ENCODE results near the gene RUBCN.
"Not testable (repeated sequence)": the region's sequence is repeated elsewhere in the genome, so short reads cannot be mapped to it uniquely, and the experiment has no call there.

RUBCN gene

GRCh38 chr3:197727878-197728277, 8.8 kb downstream of the RUBCN start:
- not testable (repeated sequence) for H3K27ac ChIP-seq (ENCODE audit: low read depth, low read length); H3K27me3 ChIP-seq (ENCODE audit: insufficient read depth, low read length, poor library complexity); H3K23ac ChIP-seq (ENCODE audit: low read length); H3K4me3 ChIP-seq (ENCODE audit: low read length); H3K56ac ChIP-seq (ENCODE audit: low read length); H3K18ac ChIP-seq (ENCODE audit: low read length); H3K79me1 ChIP-seq (ENCODE audit: low read length); H3K4me2 ChIP-seq (ENCODE audit: low read length); H2BK15ac ChIP-seq (replicated peaks; ENCODE audit: low read depth); H3K4me1 ChIP-seq (ENCODE audit: control insufficient read depth, low read depth, low read length); H2BK120ac ChIP-seq (ENCODE audit: low read depth, low read length); H3K79me2 ChIP-seq (ENCODE audit: control insufficient read depth, insufficient read depth, low read length); H3K9ac ChIP-seq (ENCODE audit: low read length); H2AK5ac ChIP-seq (ENCODE audit: low read length); H4K8ac ChIP-seq (ENCODE audit: low read depth, low read length); H2BK5ac ChIP-seq (ENCODE audit: low read length); DNase-seq; H3K36me3 ChIP-seq (ENCODE audit: control insufficient read depth, insufficient read depth, low read length); H4K5ac ChIP-seq (ENCODE audit: low read length); H3K4ac ChIP-seq (ENCODE audit: low read depth, low read length)
- no CpG with 5 or more reads among the region's 3 CpGs for WGBS (ENCODE audit: extremely low coverage, insufficient coverage, low lambda C conversion rate)

- Histone ChIP-seq H3K36me3 (ENCODE audit: control insufficient read depth, insufficient read depth, low read length) (no peaks in the 10 kb centered on the region), H3K23ac (ENCODE audit: low read length) (no peak overlapping the region), H3K9ac (ENCODE audit: low read length) (no peak overlapping the region), H3K79me2 (ENCODE audit: control insufficient read depth, insufficient read depth, low read length) (no peaks in the 10 kb centered on the region), H2BK15ac (replicated peaks; ENCODE audit: low read depth) (no peak overlapping the region), H3K27me3 (ENCODE audit: insufficient read depth, low read length, poor library complexity) (no peaks in the 10 kb centered on the region), H3K4me2 (ENCODE audit: low read length) (no peak overlapping the region), H3K27ac (ENCODE audit: low read depth, low read length) (no peak overlapping the region), H4K8ac (ENCODE audit: low read depth, low read length) (no peak overlapping the region), H2BK5ac (ENCODE audit: low read length) (no peak overlapping the region), H3K79me1 (ENCODE audit: low read length) (no peaks in the 10 kb centered on the region), H3K56ac (ENCODE audit: low read length) (no peak overlapping the region), H3K4ac (ENCODE audit: low read depth, low read length) (no peak overlapping the region), H4K5ac (ENCODE audit: low read length) (no peak overlapping the region), H2AK5ac (ENCODE audit: low read length) (no peak overlapping the region), H3K4me3 (ENCODE audit: low read length) (no peak overlapping the region), H2BK120ac (ENCODE audit: low read depth, low read length) (no peak overlapping the region), H3K18ac (ENCODE audit: low read length) (no peak overlapping the region), H3K4me1 (ENCODE audit: control insufficient read depth, low read depth, low read length) (peaks cover 4% of the 10 kb centered on the region)
- DNase-seq, result no peak
- no CpG with 5 or more reads among the region's 2 CpGs for WGBS (ENCODE audit: extremely low coverage, insufficient coverage, low lambda C conversion rate)
Observed at GRCh38 chr3:197722734-197723133, 14.0 kb downstream of the RUBCN start.

- Histone ChIP-seq H3K4me3 (ENCODE audit: low read length) (no peak overlapping the region), H3K4me2 (ENCODE audit: low read length) (no peak overlapping the region), H3K36me3 (ENCODE audit: control insufficient read depth, insufficient read depth, low read length) (no peaks in the 10 kb centered on the region), H4K8ac (ENCODE audit: low read depth, low read length) (no peak overlapping the region), H3K79me1 (ENCODE audit: low read length) (no peaks in the 10 kb centered on the region), H3K27ac (ENCODE audit: low read depth, low read length) (no peak overlapping the region), H3K56ac (ENCODE audit: low read length) (no peak overlapping the region), H3K27me3 (ENCODE audit: insufficient read depth, low read length, poor library complexity) (no peaks in the 10 kb centered on the region), H2AK5ac (ENCODE audit: low read length) (no peak overlapping the region), H3K18ac (ENCODE audit: low read length) (no peak overlapping the region), H2BK15ac (replicated peaks; ENCODE audit: low read depth) (no peak overlapping the region), H3K4me1 (ENCODE audit: control insufficient read depth, low read depth, low read length) (peaks cover 3% of the 10 kb centered on the region), H2BK120ac (ENCODE audit: low read depth, low read length) (no peak overlapping the region), H2BK5ac (ENCODE audit: low read length) (no peak overlapping the region), H3K4ac (ENCODE audit: low read depth, low read length) (no peak overlapping the region), H3K9ac (ENCODE audit: low read length) (no peak overlapping the region), H3K79me2 (ENCODE audit: control insufficient read depth, insufficient read depth, low read length) (no peaks in the 10 kb centered on the region), H3K23ac (ENCODE audit: low read length) (no peak overlapping the region), H4K5ac (ENCODE audit: low read length) (no peak overlapping the region)
- no CpG with 5 or more reads among the region's 10 CpGs for WGBS (ENCODE audit: extremely low coverage, insufficient coverage, low lambda C conversion rate)
- no peak for DNase-seq
Observed at GRCh38 chr3:197720694-197721093, 16.0 kb downstream of the RUBCN start.

GRCh38 chr3:197718891-197719290, 17.8 kb downstream of the RUBCN start:
- no peak overlapping the region for H3K27ac ChIP-seq (ENCODE audit: low read depth, low read length)
- WGBS (ENCODE audit: extremely low coverage, insufficient coverage, low lambda C conversion rate), result no CpG with 5 or more reads among the region's 8 CpGs

GRCh38 chr3:197714251-197714650, 22.5 kb downstream of the RUBCN start:
- no peak overlapping the region for H2BK15ac ChIP-seq (replicated peaks; ENCODE audit: low read depth)
- no peaks in the 10 kb centered on the region for H3K27me3 ChIP-seq (ENCODE audit: insufficient read depth, low read length, poor library complexity)
- H3K79me2 ChIP-seq (ENCODE audit: control insufficient read depth, insufficient read depth, low read length), result no peaks in the 10 kb centered on the region
- no peaks in the 10 kb centered on the region for H3K79me1 ChIP-seq (ENCODE audit: low read length)
- no peak overlapping the region for H3K27ac ChIP-seq (ENCODE audit: low read depth, low read length)
- H2AK5ac ChIP-seq (ENCODE audit: low read length), result no peak overlapping the region
- no peak overlapping the region for H3K4ac ChIP-seq (ENCODE audit: low read depth, low read length)
- no peak overlapping the region for H3K23ac ChIP-seq (ENCODE audit: low read length)
- no peak overlapping the region for H2BK5ac ChIP-seq (ENCODE audit: low read length)
- H4K5ac ChIP-seq (ENCODE audit: low read length), result no peak overlapping the region
- H3K56ac ChIP-seq (ENCODE audit: low read length), result no peak overlapping the region
- peaks cover 3% of the 10 kb centered on the region for H3K4me1 ChIP-seq (ENCODE audit: control insufficient read depth, low read depth, low read length)
- H3K4me3 ChIP-seq (ENCODE audit: low read length), result no peak overlapping the region
- H3K36me3 ChIP-seq (ENCODE audit: control insufficient read depth, insufficient read depth, low read length), result no peaks in the 10 kb centered on the region
- H2BK120ac ChIP-seq (ENCODE audit: low read depth, low read length), result no peak overlapping the region
- H3K9ac ChIP-seq (ENCODE audit: low read length), result no peak overlapping the region
- no peak overlapping the region for H4K8ac ChIP-seq (ENCODE audit: low read depth, low read length)
- no peak for DNase-seq
- no peak overlapping the region for H3K4me2 ChIP-seq (ENCODE audit: low read length)
- WGBS (ENCODE audit: extremely low coverage, insufficient coverage, low lambda C conversion rate), result no CpG with 5 or more reads among the region's 4 CpGs
- H3K18ac ChIP-seq (ENCODE audit: low read length), result no peak overlapping the region

More at GRCh38 chr3:197718891-197719290, 17.8 kb downstream of the RUBCN start:
- Histone ChIP-seq H3K9ac (ENCODE audit: low read length) (no peak overlapping the region), H3K4me2 (ENCODE audit: low read length) (no peak overlapping the region), H3K18ac (ENCODE audit: low read length) (no peak overlapping the region), H4K8ac (ENCODE audit: low read depth, low read length) (no peak overlapping the region), H2BK120ac (ENCODE audit: low read depth, low read length) (no peak overlapping the region), H2AK5ac (ENCODE audit: low read length) (no peak overlapping the region), H3K36me3 (ENCODE audit: control insufficient read depth, insufficient read depth, low read length) (no peaks in the 10 kb centered on the region), H3K4me3 (ENCODE audit: low read length) (no peak overlapping the region), H3K56ac (ENCODE audit: low read length) (no peak overlapping the region), H2BK15ac (replicated peaks; ENCODE audit: low read depth) (no peak overlapping the region), H4K5ac (ENCODE audit: low read length) (no peak overlapping the region), H3K79me1 (ENCODE audit: low read length) (no peaks in the 10 kb centered on the region), H3K79me2 (ENCODE audit: control insufficient read depth, insufficient read depth, low read length) (no peaks in the 10 kb centered on the region), H3K4ac (ENCODE audit: low read depth, low read length) (no peak overlapping the region), H2BK5ac (ENCODE audit: low read length) (no peak overlapping the region), H3K23ac (ENCODE audit: low read length) (no peak overlapping the region), H3K27me3 (ENCODE audit: insufficient read depth, low read length, poor library complexity) (no peaks in the 10 kb centered on the region), H3K4me1 (ENCODE audit: control insufficient read depth, low read depth, low read length) (no peaks in the 10 kb centered on the region)
- DNase-seq, result peak; percentile 78

- H3K4me3 ChIP-seq (ENCODE audit: low read length), result no peak overlapping the region
Observed at GRCh38 chr3:197713477-197713822, 23.3 kb downstream of the RUBCN start.

More at GRCh38 chr3:197713477-197713822, 23.3 kb downstream of the RUBCN start:
- H2BK5ac ChIP-seq (ENCODE audit: low read length), result no peak overlapping the region
- H3K23ac ChIP-seq (ENCODE audit: low read length), result no peak overlapping the region
- H3K36me3 ChIP-seq (ENCODE audit: control insufficient read depth, insufficient read depth, low read length), result no peaks in the 10 kb centered on the region
- DNase-seq, result no peak
- no peaks in the 10 kb centered on the region for H3K79me1 ChIP-seq (ENCODE audit: low read length)
- no peak overlapping the region for H3K4ac ChIP-seq (ENCODE audit: low read depth, low read length)
- H2AK5ac ChIP-seq (ENCODE audit: low read length), result no peak overlapping the region
- no peak overlapping the region for H4K5ac ChIP-seq (ENCODE audit: low read length)
- no peak overlapping the region for H3K18ac ChIP-seq (ENCODE audit: low read length)
- H3K56ac ChIP-seq (ENCODE audit: low read length), result no peak overlapping the region
- no peaks in the 10 kb centered on the region for H3K79me2 ChIP-seq (ENCODE audit: control insufficient read depth, insufficient read depth, low read length)
- H4K8ac ChIP-seq (ENCODE audit: low read depth, low read length), result no peak overlapping the region
- WGBS (ENCODE audit: extremely low coverage, insufficient coverage, low lambda C conversion rate), result no CpG with 5 or more reads among the region's 4 CpGs
- no peaks in the 10 kb centered on the region for H3K27me3 ChIP-seq (ENCODE audit: insufficient read depth, low read length, poor library complexity)
- no peak overlapping the region for H3K27ac ChIP-seq (ENCODE audit: low read depth, low read length)
- peaks cover 3% of the 10 kb centered on the region for H3K4me1 ChIP-seq (ENCODE audit: control insufficient read depth, low read depth, low read length)
- H2BK120ac ChIP-seq (ENCODE audit: low read depth, low read length), result no peak overlapping the region
- peak overlapping the region; percentile 3 for H2BK15ac ChIP-seq (replicated peaks; ENCODE audit: low read depth)
- no peak overlapping the region for H3K4me2 ChIP-seq (ENCODE audit: low read length)
- no peak overlapping the region for H3K9ac ChIP-seq (ENCODE audit: low read length)
